Sigmoid colon (tissue), 4 donors: ENCODE data around the gene KCNK3.

Experiments used
- CTCF ChIP-seq, 4 experiments: fragments of 450-650 bp in 3 of 4; fragments of 200-600 bp in 1 of 4; IDR thresholded peaks; one replicate each; pipeline ENCODE4 v1.5.1; 2016 to 2019; ENCODE audit warnings: antibody characterized with exemption in 4 of 4, mild to moderate bottlenecking in 3 of 4, moderate library complexity in 2 of 4
- EP300 ChIP-seq, 4 donors: sonication (generic); formaldehyde crosslinking; IDR thresholded peaks; one replicate each; pipeline ENCODE4 v1.6.1; 2017; ENCODE audit warnings: antibody characterized with exemption in 4 of 4
- POLR2A ChIP-seq, 2 donors: fragments of 450-650 bp; IDR thresholded peaks; one replicate each; pipeline ENCODE4 v1.6.1; 2016; ENCODE audit warnings: antibody characterized with exemption in 2 of 2, mild to moderate bottlenecking in 2 of 2, moderate library complexity in 2 of 2
- POLR2AphosphoS5 ChIP-seq, 4 donors: sonication (generic); formaldehyde crosslinking; IDR thresholded peaks; one replicate each; pipeline ENCODE4 v1.6.1; 2017; ENCODE audit warnings: antibody characterized with exemption in 4 of 4

- no peak for TF ChIP-seq CTCF (IDR thresholded peaks at IDR 0.05)
- no peak for TF ChIP-seq POLR2A (IDR thresholded peaks at IDR 0.05)
- no peak for TF ChIP-seq POLR2AphosphoS5 (IDR thresholded peaks at IDR 0.05)
- no peak for TF ChIP-seq EP300 (IDR thresholded peaks at IDR 0.05)
Measured at GRCh38 chr2:26730549-26731344, 38.2 kb downstream of the KCNK3 start.
